IMR-90 (cell line): ENCODE results near the gene SLC23A1. TPM values are rescaled to one million over a fixed set of nuclear protein-coding genes. Genes with fewer than 3 reads are reported as not detected.

Source experiments
- ATAC-seq: fragments of 200-7000 bp; cut with Tn5 transposase; 2 replicates; pipeline ENCODE4 v1.9.1; 2020; ENCODE audit warnings: low read depth, mild to moderate bottlenecking, moderate library complexity
- BruUV-seq: library from RNA; stranded (reverse); fragments of 400-500 nt; replicated peaks from 2 replicates; lab custom pipeline; 2021; lab: Mats Ljungman, UMichigan
- CTCF ChIA-PET: fragments of 300-600 bp; formaldehyde crosslinking; extraction: SDS; loops from one replicate; lab custom pipeline; 2021; ENCODE audit warnings: antibody characterized with exemption; lab: Yijun Ruan, JAX
- POLR2A ChIA-PET: fragments of 300-600 bp; sonication (Branson Sonifier 250); formaldehyde crosslinking; loops from one replicate; lab custom pipeline; 2022; ENCODE audit warnings: antibody characterized with exemption; ENCODE audit not compliant: unreplicated experiment; lab: Charles Lee
- DNase-seq: peaks from one replicate; pipeline ENCODE4 v3.0.0; 2013
- H2AFZ ChIP-seq: replicated peaks from 2 replicates; pipeline ENCODE3; 2013; ENCODE audit warnings: low read length, mild to moderate bottlenecking; ENCODE audit not compliant: poor library complexity
- H2AK5ac ChIP-seq: 2 replicates; pipeline ENCODE4 v1.6.1; 2013; ENCODE audit warnings: low read depth, low read length, inconsistent platforms
- H2AK9ac ChIP-seq: replicated peaks from 2 replicates; pipeline ENCODE3; 2013; ENCODE audit warnings: mild to moderate bottlenecking, low read depth, low read length, moderate library complexity; ENCODE audit not compliant: poor library complexity
- H2BK120ac ChIP-seq: 2 replicates; pipeline ENCODE4 v1.6.1; 2013; ENCODE audit warnings: low read depth, low read length, inconsistent platforms
- H2BK15ac ChIP-seq: 3 replicates; pipeline ENCODE4 v1.6.1; 2013; ENCODE audit warnings: low read depth, low read length, inconsistent platforms
- H2BK20ac ChIP-seq: 2 replicates; pipeline ENCODE4 v1.6.1; 2013; ENCODE audit warnings: low read depth, mild to moderate bottlenecking, inconsistent platforms, low read length, moderate library complexity
- H2BK5ac ChIP-seq: 2 replicates; pipeline ENCODE4 v1.6.1; 2013; ENCODE audit warnings: mild to moderate bottlenecking, low read depth, low read length, inconsistent platforms; ENCODE audit not compliant: poor library complexity, severe bottlenecking
- H3K14ac ChIP-seq: replicated peaks from 2 replicates; pipeline ENCODE4 v1.6.1; 2013; ENCODE audit warnings: low read depth, low read length, inconsistent platforms
- H3K18ac ChIP-seq: 2 replicates; pipeline ENCODE4 v1.6.1; 2013; ENCODE audit warnings: low read depth, low read length, control low read depth
- H3K23ac ChIP-seq: 2 replicates; pipeline ENCODE4 v1.6.1; 2013; ENCODE audit warnings: low read depth, low read length, inconsistent platforms
- H3K27ac ChIP-seq: 2 replicates; pipeline ENCODE4 v1.5.1; 2013; ENCODE audit warnings: mild to moderate bottlenecking, control low read depth, low read length; ENCODE audit not compliant: insufficient read depth
- H3K27me3 ChIP-seq: 2 replicates; pipeline ENCODE4 v1.6.1; 2013; ENCODE audit warnings: low read length; ENCODE audit not compliant: control insufficient read depth, insufficient read depth
- H3K36me3 ChIP-seq: 2 replicates; pipeline ENCODE4 v1.6.1; 2013; ENCODE audit warnings: low read length, mixed read lengths; ENCODE audit not compliant: control insufficient read depth, insufficient read depth
- H3K4ac ChIP-seq: 2 replicates; pipeline ENCODE4 v1.6.1; 2013; ENCODE audit warnings: low read depth, low read length, inconsistent platforms
- H3K4me1 ChIP-seq: 2 replicates; pipeline ENCODE4 v1.6.1; 2013; ENCODE audit warnings: low read length, mixed read lengths; ENCODE audit not compliant: control insufficient read depth, insufficient read depth
- H3K4me2 ChIP-seq: 2 replicates; pipeline ENCODE4 v1.6.1; 2013; ENCODE audit warnings: low read depth, mild to moderate bottlenecking, control low read depth, low read length, moderate library complexity
- H3K4me3 ChIP-seq: 2 replicates; pipeline ENCODE4 v1.5.1; 2013; ENCODE audit warnings: low read depth, mild to moderate bottlenecking, control low read depth, low read length, moderate library complexity; ENCODE audit not compliant: insufficient read depth
- H3K56ac ChIP-seq: 2 replicates; pipeline ENCODE4 v1.6.1; 2013; ENCODE audit warnings: low read length, inconsistent platforms; ENCODE audit not compliant: insufficient read depth; ENCODE audit errors: extremely low read depth
- H3K79me1 ChIP-seq, 2 experiments: 2 replicates each; pipeline ENCODE4 v1.6.1; 2013; ENCODE audit warnings: low read length in 2 of 2, inconsistent platforms in 1 of 2, low read depth in 1 of 2
- H3K9ac ChIP-seq: 2 replicates; pipeline ENCODE4 v1.6.1; 2013; ENCODE audit warnings: low read depth, low read length, control low read depth
- H3K9me1 ChIP-seq: 2 replicates; pipeline ENCODE4 v1.6.1; 2013; ENCODE audit warnings: low read length, inconsistent platforms; ENCODE audit not compliant: insufficient read depth
- H3K9me3 ChIP-seq: 2 replicates; pipeline ENCODE4 v1.6.1; 2013; ENCODE audit warnings: low read length; ENCODE audit not compliant: control insufficient read depth, insufficient read depth
- H4K20me1 ChIP-seq: 2 replicates; pipeline ENCODE4 v1.6.1; 2013; ENCODE audit warnings: low read length, inconsistent platforms; ENCODE audit not compliant: insufficient read depth
- H4K5ac ChIP-seq: 2 replicates; pipeline ENCODE4 v1.6.1; 2013; ENCODE audit warnings: mild to moderate bottlenecking, low read depth, low read length, control low read depth
- H4K8ac ChIP-seq, 2 experiments: 2 replicates each; pipeline ENCODE4 v1.6.1; 2013; ENCODE audit warnings: low read depth in 2 of 2, low read length in 2 of 2, control low read depth in 1 of 2, inconsistent platforms in 1 of 2
- H4K91ac ChIP-seq: 2 replicates; pipeline ENCODE4 v1.6.1; 2013; ENCODE audit warnings: low read depth, low read length, inconsistent platforms; ENCODE audit not compliant: insufficient read depth
- BHLHE40 ChIP-seq: fragments of 150-350 bp; IDR thresholded peaks from 2 replicates; pipeline ENCODE4 v1.6.1; 2016; ENCODE audit warnings: mild to moderate bottlenecking, low read depth, low read length
- CEBPB ChIP-seq: IDR thresholded peaks from 2 replicates; pipeline ENCODE4 v1.6.1; 2012; ENCODE audit warnings: low read depth, low read length, improper control_type of control experiment
- CHD1 ChIP-seq: IDR thresholded peaks from 2 replicates; pipeline ENCODE4 v1.6.1; 2012; ENCODE audit warnings: low read depth, low read length, improper control_type of control experiment
- MXI1 ChIP-seq: IDR thresholded peaks from 2 replicates; pipeline ENCODE4 v1.6.1; 2012; ENCODE audit warnings: low read depth, mild to moderate bottlenecking, low read length, moderate library complexity, borderline replicate concordance
- NFE2L2 ChIP-seq: fragments of 150-350 bp; IDR thresholded peaks from 2 replicates; pipeline ENCODE4 v1.6.1; 2016; ENCODE audit warnings: low read depth, mild to moderate bottlenecking, low read length
- POLR2A ChIP-seq: IDR thresholded peaks from 2 replicates; pipeline ENCODE4 v1.6.1; 2012; ENCODE audit warnings: mild to moderate bottlenecking, low read depth, low read length
- WGBS, 2 experiments: methylation state at CpG; one replicate each; pipeline versions ENCODE4 v1.1.5 to v1.1.7; 2013; ENCODE audit warnings: missing lambda C conversion rate in 2 of 2; ENCODE audit not compliant: insufficient read length in 1 of 2; ENCODE audit errors: extremely low coverage in 2 of 2; 5-methylcytosine and 5-hydroxymethylcytosine counted together
- dilution Hi-C: fragments of 300-500 bp; cut with HindIII; formaldehyde crosslinking; loops from one replicate; pipeline ENCODE4 v1.14.3; 2018; ENCODE audit warnings: low sequenced_read_pairs; ENCODE audit not compliant: unreplicated experiment
- in situ Hi-C: fragments of 300-500 bp; cut with MboI; formaldehyde crosslinking; loops from 3 replicates; pipeline ENCODE4 v1.14.3; 2019; ENCODE audit warnings: low sequenced_read_pairs, inconsistent platforms, mixed read lengths
- intact Hi-C: fragments of 100-400 bp; cut with micrococcal nuclease; formaldehyde crosslinking; loops from 2 replicates; pipeline ENCODE4 v1.10.0; 2022
- polyA plus RNA-seq, 3 experiments: library from polyadenylated mRNA; depleted of rRNA; stranded (reverse); fragments of >200 nt; gene quantifications; 2 replicates each; pipeline ENCODE4 v1.2.3, GENCODE V29; 2012; ENCODE audit warnings: low replicate concordance in 1 of 3
- total RNA-seq: library from RNA; depleted of rRNA; stranded (reverse); fragments of >200 nt; gene quantifications from 2 replicates; pipeline ENCODE4 v1.2.3, GENCODE V29; 2012

Gene SLC23A1
- total and polyA plus RNA-seq, 2 of the 4 experiments (the other 2 are of a cell fraction), result not detected

DNA sequence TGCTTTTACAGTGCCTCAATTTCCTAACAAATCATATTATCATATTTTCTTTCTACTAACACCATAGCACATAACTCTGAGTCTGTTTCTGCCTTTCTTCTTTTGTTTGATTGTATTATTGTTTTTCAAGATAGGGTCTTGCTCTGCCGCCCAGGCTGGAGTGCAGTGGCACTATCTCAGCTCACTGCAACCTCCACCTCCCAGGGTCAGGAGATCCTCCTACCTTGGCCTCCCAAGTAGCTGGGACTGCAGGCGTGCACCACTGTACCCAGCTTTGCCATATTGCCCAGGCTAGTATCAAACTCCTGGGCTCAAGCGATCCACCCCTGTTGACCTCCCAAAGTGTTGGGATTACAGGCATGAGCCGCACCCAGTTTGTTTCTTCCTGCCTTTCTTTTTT, 22.7 kb downstream of the SLC23A1 start:
- no peak for TF ChIP-seq POLR2A
- TF ChIP-seq BHLHE40, result no peak
- no peak for TF ChIP-seq CEBPB
- TF ChIP-seq MXI1, result no peak
- TF ChIP-seq CHD1, result no peak
- no peak for TF ChIP-seq NFE2L2
- DNase-seq (no peak), ATAC-seq (no peak)
- Histone ChIP-seq H2AK9ac (no peak overlapping the region), H3K4ac (no peak overlapping the region), H3K9ac (no peak overlapping the region), H3K36me3 (peaks cover 12% of the 10 kb centered on the region), H3K9me1 (peaks cover 5% of the 10 kb centered on the region), H3K14ac (no peak overlapping the region), H3K23ac (no peak overlapping the region), H4K91ac (no peak overlapping the region), H3K9me3 (no peaks in the 10 kb centered on the region), H3K56ac (no peak overlapping the region), H4K20me1 (peaks cover 71% of the 10 kb centered on the region), H2AFZ (no peak overlapping the region), H2BK20ac (no peak overlapping the region), H2BK120ac (no peak overlapping the region), H2BK15ac (no peak overlapping the region), H3K4me1 (peaks cover 2% of the 10 kb centered on the region; the same call in 1 of the 2 replicates), H3K4me3 (no peak overlapping the region), H3K27ac (no peak overlapping the region), H3K4me2 (no peak overlapping the region), H3K79me1 (peaks cover 14 to 79% of the 10 kb centered on the region in 2 experiments), H4K8ac (no peak overlapping the region), H3K18ac (no peak overlapping the region), H2AK5ac (no peak overlapping the region), H3K27me3 (no peaks in the 10 kb centered on the region), H2BK5ac (no peak overlapping the region), H4K5ac (no peak overlapping the region)
- intact Hi-C loops (no loop called here), in situ Hi-C loops (no loop called here), dilution Hi-C loops (no loop called here)
- BruUV-seq, result no TSS peak
- ChIA-PET POLR2A (no interaction called here), CTCF (no interaction called here)
- WGBS, 2 experiments, result no CpG with 5 or more reads among the region's 4 CpGs
